HuH-7 (cell line): Measurements from ENCODE around the gene TM4SF1.

Source experiments
- DNase-seq: peaks from one replicate; pipeline ENCODE4 v3.0.0; 2011; ENCODE audit warnings: low spot score

Gene TM4SF1

GRCh38 chr3:149377408-149378364 is at the start of gene TM4SF1:
TSS of gene TM4SF1 (minus strand) at chr3:149377649. CDS start at chr3:149377547, 102 bp downstream.
- DNase-seq: peak; percentile 28

GRCh38 chr3:149426325-149426724 is 48.9 kb upstream of the TM4SF1 start:
- no peak for DNase-seq

- no peak for DNase-seq
These were observed 47.5 kb upstream of the TM4SF1 start for GRCh38 chr3:149424918-149425317.

DNA sequence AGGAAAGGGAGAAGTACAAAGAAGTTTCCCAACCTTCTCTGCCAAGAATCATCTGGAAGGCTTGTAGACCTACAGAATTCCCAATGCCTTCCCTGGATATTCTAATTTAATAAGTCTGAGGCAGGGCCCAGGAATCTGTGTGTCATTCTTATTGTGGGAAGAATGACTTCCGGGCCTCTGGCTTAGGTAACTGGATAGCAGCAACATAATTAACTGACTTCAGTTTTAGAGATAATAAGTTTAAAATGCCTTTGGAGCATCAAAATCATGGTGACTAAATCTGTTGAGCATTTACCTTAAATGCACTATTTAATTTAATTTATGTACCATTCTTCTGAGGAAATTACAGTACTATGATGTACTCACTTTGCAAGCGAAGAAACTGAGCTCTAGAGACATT is 44.3 kb upstream of the TM4SF1 start:
- DNase-seq: no peak

DNA sequence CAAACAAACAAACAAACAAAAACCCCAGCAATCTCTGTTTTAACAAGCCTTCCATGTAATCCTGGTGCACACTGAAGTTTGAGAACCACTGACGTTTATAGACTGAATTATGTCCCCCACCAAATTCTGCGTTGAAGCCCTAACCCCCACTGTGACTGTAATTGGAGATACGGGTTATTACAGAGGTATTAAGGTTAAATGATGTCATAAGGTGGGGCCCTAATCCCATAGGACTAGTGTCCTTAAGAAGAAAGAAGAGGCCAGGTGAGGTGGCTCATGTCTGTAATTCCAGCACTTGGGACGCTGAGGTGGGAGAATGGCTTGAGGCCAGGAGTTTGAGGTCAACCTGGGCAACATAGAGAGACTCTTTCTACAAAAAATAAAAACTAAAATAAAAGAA is 42.4 kb upstream of the TM4SF1 start:
- DNase-seq: no peak

- no peak for DNase-seq
These were observed 40.3 kb upstream of the TM4SF1 start for GRCh38 chr3:149417727-149418126.

DNA sequence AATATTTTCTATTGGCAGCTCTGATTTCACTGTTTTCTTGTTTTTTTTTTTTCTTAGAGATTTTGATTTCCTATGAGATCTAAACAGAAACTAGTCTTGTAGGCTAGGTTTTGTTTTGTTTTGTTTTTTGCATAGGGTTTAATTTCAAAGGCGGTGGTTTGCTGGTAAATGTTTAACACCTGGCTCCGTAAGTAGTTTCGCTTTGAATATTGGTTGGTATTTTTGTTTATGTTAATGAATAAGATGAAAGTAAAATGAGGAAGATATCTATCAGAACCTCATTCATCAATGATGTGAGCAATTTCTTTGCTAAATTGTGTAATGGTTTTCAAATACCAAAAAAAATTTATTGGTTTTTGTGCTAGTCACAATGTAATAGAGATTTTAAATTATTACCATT is 39.7 kb upstream of the TM4SF1 start:
- DNase-seq: no peak

GRCh38 chr3:149415484-149415883 is 38.0 kb upstream of the TM4SF1 start:
- no peak for DNase-seq

DNA sequence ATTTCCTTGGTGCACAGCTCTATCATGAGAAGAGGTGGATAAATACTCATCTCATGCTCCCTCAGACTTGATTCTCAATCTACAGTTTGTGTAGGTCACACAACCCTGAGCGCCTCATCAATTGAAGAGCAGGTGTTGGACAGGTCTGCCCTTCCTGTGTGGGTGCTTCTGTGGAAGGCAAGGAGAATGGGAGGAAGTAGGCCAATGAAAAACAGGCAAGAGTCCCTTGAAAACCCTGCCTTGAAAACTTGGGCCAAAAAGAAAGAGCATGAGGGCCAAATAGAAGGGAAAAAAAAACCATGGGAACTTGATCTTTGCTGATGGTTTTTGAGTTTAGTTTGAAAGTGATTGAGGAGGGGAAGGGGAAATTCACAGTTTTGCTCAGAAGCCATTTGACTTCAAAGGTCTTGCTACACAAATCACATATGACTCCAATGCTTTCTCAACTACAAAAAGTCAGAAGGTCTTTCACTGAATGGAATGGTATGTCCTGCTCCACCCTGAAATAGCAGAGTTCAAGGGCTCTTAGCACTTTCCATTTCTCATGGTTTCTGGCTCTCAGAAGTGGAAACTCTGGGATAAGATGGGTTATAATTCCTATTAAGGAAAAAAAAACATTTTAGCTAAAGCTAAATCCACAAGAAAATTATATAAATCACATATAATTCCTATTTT is 37.2 kb upstream of the TM4SF1 start:
- DNase-seq: no peak

DNA sequence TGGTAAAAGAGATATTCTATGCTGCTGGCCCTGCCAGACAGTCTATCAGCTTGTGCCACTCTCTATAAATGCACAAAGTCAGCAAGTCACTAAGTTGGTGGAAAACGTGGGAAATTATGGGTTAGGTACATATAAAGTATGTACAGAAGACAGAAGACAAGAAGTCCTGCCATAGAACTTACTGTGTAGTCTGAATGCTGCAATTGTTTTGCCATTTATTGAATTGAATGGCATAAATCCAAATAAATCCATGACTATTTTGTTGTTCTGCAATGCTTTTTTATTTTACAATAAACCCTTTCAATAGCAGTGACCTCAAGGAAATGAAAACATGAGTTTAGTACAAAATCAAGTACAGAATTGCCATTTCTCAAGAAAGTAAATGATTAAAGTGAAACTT is 34.1 kb upstream of the TM4SF1 start:
- DNase-seq: no peak

- no peak for DNase-seq
These were observed 31.9 kb upstream of the TM4SF1 start for GRCh38 chr3:149409351-149409750.

DNA sequence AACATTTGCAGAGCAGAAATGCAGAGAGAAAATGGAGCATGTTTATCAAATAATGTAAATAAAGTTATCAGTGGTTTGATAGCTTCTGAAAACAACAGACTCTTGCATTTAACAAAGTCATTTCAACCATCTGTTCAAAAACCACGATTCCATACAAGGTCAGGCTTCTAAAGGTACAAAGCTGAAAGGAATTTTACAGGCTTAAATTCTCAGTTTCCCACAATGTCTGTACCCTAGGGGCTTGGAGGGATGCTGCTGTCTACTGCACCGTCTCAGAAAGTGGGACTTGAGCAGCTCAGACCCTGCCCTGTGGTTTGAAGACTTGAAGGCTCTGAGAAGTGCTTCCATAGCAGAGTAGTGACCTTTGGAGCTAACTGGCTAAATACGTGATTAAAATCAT is 30.4 kb upstream of the TM4SF1 start:
- DNase-seq: no peak

- DNase-seq: no peak
These were observed 28.8 kb upstream of the TM4SF1 start for GRCh38 chr3:149406244-149406752.

- no peak for DNase-seq
These were observed 26.0 kb upstream of the TM4SF1 start for GRCh38 chr3:149403443-149403842.

DNA sequence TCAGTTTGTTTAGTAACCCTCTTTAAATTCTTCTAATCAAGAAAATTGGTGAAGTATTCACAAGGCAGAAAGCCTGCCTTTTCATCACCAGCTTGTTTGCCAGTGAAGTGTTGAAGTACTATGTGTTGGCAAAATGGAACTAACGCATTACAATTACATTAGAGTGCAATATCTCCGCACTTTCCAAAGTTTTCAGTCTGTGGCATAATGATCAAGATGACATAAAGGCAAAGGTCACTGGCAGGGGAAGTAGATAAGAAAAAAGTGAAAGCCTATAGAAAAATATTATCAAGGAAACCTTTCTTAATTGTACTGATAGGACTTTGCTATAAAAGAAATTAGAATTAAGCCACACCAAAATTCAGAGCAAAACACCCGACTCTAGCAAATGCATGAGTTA is 25.0 kb upstream of the TM4SF1 start:
- DNase-seq: no peak

GRCh38 chr3:149401926-149402310 is 24.5 kb upstream of the TM4SF1 start:
- no peak for DNase-seq

DNA sequence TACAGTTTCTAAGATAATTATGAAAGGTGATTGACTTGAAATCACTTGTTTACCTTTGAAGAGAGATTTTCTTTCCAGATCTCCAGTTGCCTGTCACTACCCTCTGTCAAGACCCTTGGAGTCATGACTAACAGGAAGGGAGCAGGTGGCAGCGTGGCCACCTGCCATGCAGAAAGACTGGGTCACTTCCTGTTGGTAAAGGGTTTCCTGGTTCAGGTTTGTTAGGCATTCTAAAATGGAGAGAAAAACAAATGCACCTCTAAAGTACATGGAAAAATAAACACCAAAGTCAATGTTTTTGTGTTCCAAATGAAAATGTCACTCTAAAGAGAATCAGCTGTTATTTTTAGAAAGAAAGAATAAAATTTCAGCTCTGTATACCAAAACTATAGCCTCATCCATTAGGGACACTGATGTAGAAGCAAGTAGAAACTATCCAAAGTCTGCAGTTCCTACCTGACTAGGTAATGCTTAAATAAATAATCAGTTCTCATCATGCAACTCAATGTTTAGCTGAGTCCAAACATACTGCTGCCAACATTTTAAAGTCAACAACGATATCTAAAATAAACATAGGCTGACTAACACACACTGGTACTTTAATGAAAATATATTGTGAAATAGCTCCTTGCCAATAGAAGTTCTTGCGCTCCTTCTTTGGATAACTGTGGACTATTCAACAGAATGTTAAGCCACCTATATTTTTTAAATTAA is 23.9 kb upstream of the TM4SF1 start:
- no peak for DNase-seq

DNA sequence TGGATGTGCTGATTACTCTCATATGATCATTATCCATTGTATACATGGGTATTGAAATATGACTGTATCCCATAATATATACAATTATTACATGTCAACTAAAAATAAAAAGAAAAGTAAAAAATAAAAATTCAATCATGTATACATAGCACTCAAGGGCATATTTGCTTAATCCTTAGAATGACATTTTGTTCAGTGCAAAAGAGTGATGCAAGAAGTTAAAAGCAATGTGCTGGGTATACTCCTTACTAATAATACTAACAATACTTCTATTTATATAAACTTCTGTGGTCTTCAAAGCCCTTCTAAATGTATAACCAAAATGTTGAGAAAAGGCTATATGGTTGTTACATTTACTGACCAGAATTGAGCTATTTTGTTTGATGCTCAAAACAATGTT is 23.2 kb upstream of the TM4SF1 start:
- no peak for DNase-seq

DNA sequence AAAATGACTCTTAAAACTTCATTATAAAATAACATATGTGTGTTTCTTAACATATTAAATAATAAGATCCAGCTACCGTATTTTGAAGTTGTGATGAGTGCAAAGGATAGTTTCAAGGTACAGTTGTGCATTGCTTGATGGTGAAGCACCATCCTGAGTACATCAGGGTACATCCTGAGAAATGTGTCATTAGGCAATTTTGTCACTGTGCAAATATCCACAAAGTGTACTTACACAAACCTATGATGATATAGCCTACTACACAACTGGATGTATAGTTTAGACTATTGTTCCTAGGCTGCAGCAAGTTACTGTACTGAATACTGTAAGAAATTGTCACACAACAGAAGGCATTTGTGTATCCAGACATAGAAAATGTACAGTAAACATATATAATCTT is 20.8 kb upstream of the TM4SF1 start:
- DNase-seq: no peak

DNA sequence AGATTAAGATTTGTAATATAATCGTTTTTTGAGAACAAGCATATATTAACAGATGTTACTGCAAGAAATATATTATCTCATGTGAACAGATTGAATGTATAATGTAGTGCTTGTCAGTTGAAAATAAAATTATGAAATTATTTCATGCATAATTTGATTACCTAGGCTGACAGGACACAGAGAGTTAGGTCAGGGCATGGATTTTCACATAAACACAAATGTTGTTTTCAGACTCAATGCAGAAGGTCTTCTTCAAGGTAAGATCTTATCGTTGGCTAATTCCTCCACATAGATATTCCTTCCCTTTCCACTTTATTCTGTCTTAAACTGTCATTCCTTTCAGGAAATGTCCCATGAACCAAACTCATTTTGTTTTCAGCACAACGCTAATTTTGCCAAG is 20.1 kb upstream of the TM4SF1 start:
- no peak for DNase-seq

GRCh38 chr3:149396476-149396875 is 19.0 kb upstream of the TM4SF1 start:
- no peak for DNase-seq
